ENCODE data around the gene ADAT2. TPM values are rescaled to one million over a fixed set of nuclear protein-coding genes. Genes with fewer than 3 reads are reported as not detected.
"Not testable (repeated sequence)": the region's sequence is repeated elsewhere in the genome, so short reads cannot be mapped to it uniquely, and the experiment has no call there.

Gene ADAT2
- total RNA-seq, 1 donor from 2014 or later: 4.7 TPM

DNA sequence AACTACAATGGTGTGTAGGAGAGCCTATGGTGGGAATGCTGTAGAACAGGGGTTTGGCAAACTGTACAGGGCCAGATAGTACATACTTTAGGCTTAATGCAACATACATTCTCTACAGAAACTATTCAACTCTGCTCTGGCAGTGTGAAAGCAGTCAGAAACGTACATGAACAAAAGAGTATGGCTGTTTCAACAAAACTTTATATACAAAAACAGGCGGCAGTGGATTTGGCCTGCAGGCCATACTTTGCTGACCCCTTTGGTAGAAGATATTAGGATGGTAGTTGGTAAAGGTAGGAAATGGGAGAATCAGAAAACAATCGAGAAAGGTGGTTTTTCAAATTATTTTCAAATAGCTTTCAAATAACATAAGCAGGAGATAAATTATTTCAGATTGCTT lies 36.3 kb upstream of the ADAT2 start:
- Histone ChIP-seq H3K4me3 (ENCODE audit: low read depth, low read length) (no peak overlapping the region), H3K36me3 (ENCODE audit: control insufficient read depth, insufficient read depth, low read length) (no peaks in the 10 kb centered on the region), H3K27me3 (ENCODE audit: control insufficient read depth, insufficient read depth, low read length) (no peaks in the 10 kb centered on the region)
- FAIRE-seq (no peak), DNase-seq (ENCODE audit: low read depth) (no peak)
- TF ChIP-seq, protein P1, sequence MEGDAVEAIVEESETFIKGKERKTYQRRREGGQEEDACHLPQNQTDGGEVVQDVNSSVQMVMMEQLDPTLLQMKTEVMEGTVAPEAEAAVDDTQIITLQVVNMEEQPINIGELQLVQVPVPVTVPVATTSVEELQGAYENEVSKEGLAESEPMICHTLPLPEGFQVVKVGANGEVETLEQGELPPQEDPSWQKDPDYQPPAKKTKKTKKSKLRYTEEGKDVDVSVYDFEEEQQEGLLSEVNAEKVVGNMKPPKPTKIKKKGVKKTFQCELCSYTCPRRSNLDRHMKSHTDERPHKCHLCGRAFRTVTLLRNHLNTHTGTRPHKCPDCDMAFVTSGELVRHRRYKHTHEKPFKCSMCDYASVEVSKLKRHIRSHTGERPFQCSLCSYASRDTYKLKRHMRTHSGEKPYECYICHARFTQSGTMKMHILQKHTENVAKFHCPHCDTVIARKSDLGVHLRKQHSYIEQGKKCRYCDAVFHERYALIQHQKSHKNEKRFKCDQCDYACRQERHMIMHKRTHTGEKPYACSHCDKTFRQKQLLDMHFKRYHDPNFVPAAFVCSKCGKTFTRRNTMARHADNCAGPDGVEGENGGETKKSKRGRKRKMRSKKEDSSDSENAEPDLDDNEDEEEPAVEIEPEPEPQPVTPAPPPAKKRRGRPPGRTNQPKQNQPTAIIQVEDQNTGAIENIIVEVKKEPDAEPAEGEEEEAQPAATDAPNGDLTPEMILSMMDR (IDR thresholded peaks at IDR 0.05; ENCODE audit: insufficient read depth, low read length, severe bottlenecking): no peak

DNA sequence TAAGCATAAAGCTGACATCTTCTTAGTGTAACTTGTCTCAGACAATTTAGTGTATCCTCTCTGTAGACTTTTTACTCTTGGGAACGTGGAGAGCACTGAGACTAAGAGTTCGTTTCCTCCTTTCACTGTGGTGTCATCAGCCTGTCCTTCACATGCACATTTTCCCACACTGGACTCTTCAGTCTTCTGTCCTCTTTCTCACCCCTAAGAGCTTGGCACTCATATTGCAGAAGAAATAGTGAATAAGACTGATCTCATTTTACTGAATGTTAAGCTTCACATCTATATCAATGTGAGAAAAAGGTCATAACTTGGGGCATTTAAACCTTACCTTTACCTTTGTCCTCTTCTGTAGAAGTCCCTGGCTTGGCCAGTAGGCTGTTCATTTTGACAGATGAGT lies 35.5 kb upstream of the ADAT2 start:
- Histone ChIP-seq H3K36me3 (ENCODE audit: control insufficient read depth, insufficient read depth, low read length) (no peaks in the 10 kb centered on the region), H3K27me3 (ENCODE audit: control insufficient read depth, insufficient read depth, low read length) (no peaks in the 10 kb centered on the region), H3K4me3 (ENCODE audit: low read depth, low read length) (no peak overlapping the region)
- FAIRE-seq (no peak), DNase-seq (ENCODE audit: low read depth) (no peak)
- TF ChIP-seq, protein P1 (IDR thresholded peaks at IDR 0.05; ENCODE audit: insufficient read depth, low read length, severe bottlenecking): no peak

DNA sequence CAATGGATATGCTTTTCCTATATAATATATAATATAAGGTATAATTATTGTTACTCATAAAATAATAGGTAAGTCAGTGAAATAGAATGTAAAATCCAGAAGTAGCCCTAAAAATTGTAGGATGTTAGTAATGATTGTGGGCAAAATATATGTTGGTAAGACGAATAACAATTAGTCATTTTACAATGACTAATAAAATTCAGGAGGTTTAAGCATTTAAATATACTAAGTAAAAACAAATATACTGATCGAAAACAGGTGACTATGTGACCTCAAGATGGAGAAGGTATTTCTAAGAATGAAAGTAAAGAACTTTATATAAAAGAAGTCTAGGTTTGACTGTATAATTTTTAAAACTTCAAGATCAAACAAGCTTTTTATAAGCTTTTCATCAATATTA lies 32.1 kb upstream of the ADAT2 start:
- no peak for FAIRE-seq
- H3K36me3 ChIP-seq (ENCODE audit: control insufficient read depth, insufficient read depth, low read length): no peaks in the 10 kb centered on the region

DNA sequence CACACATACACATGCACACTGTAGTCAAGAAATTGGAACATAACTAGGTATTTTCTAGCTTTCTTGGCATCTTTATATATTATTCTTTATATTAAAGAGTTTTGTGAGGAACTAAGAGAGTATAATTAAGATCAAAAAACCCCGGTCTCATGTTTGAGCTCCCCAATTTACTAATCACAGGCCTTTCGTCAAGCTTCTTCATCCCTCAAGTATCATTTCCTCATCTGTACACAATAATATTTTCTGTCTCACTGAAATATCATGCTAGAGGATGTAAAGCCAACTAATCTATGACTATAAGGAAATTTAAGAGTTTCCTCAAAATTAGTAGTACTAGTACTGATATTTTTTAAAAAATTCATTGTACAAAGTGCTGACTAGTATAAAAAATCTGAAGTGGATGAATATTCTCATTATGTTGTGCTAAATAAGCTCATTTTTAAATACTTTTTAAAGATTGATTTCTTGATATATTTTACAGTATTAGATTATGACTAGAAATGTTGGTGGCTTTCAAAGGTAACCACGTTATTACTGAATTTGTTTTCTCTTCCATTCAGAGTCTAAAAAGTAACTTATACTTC lies 28.1 kb upstream of the ADAT2 start:
- Histone ChIP-seq H3K36me3 (ENCODE audit: control insufficient read depth, insufficient read depth, low read length) (no peaks in the 10 kb centered on the region), H3K27me3 (ENCODE audit: control insufficient read depth, insufficient read depth, low read length) (no peaks in the 10 kb centered on the region), H3K4me3 (ENCODE audit: low read depth, low read length) (no peak overlapping the region)
- DNase-seq (ENCODE audit: low read depth) (no peak), FAIRE-seq (no peak)
- TF ChIP-seq, protein P1 (IDR thresholded peaks at IDR 0.05; ENCODE audit: insufficient read depth, low read length, severe bottlenecking): no peak

More for the DNA sequence above, 32.1 kb upstream of the ADAT2 start:
- TF ChIP-seq, protein P1 (IDR thresholded peaks at IDR 0.05; ENCODE audit: insufficient read depth, low read length, severe bottlenecking): no peak
- Histone ChIP-seq H3K27me3 (ENCODE audit: control insufficient read depth, insufficient read depth, low read length) (no peaks in the 10 kb centered on the region), H3K4me3 (ENCODE audit: low read depth, low read length) (no peak overlapping the region)
- no peak for DNase-seq (ENCODE audit: low read depth)

DNA sequence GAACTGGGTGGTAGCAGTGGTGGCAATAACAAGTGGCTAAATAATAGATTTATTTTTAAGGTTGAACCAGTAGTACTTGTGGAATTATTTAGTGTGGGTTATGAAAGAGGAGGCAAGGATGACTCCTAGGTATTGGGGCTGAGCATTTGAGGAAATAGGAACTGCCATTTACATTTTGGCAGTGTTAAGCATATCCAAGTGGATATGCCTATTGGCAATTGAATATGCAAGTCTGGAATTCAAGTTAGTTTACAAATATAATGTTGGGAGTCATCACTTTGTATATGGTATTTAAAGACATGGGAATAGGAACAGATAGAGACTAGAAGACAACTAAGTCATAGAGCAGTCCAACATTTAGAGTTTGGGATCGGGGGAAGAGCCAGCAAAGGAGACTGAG lies 26.1 kb upstream of the ADAT2 start:
- FAIRE-seq (no peak), DNase-seq (ENCODE audit: low read depth) (no peak)
- peaks cover 3% of the 10 kb centered on the region for H3K36me3 ChIP-seq (ENCODE audit: control insufficient read depth, insufficient read depth, low read length)
- no peak overlapping the region for H3K4me3 ChIP-seq (ENCODE audit: low read depth, low read length)
- TF ChIP-seq, protein P1 (IDR thresholded peaks at IDR 0.05; ENCODE audit: insufficient read depth, low read length, severe bottlenecking): no peak
- no peaks in the 10 kb centered on the region for H3K27me3 ChIP-seq (ENCODE audit: control insufficient read depth, insufficient read depth, low read length)

DNA sequence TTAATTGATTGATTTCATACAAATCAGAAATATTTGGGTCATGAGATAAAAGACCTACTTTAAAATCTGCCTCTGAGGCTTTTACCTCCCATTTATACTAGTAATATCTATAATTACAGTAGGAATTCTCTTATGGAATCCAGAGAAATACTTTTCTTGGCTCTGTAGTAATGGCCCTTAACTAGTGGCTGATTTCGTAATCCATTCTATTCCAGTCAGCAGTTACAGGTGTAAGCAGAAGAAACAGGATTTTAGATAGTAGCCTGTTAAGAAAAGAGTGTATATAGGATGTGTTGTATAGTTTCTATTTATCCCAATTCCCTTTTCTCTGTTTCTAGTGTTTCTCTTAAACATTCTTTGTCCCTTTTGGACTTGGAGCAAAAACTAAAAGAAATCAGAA lies 21.3 kb upstream of the ADAT2 start:
- TF ChIP-seq, protein P1 (IDR thresholded peaks at IDR 0.05; ENCODE audit: insufficient read depth, low read length, severe bottlenecking): no peak
- no peak for FAIRE-seq
- Histone ChIP-seq H3K4me3 (ENCODE audit: low read depth, low read length) (no peak overlapping the region), H3K27me3 (ENCODE audit: control insufficient read depth, insufficient read depth, low read length) (no peaks in the 10 kb centered on the region), H3K36me3 (ENCODE audit: control insufficient read depth, insufficient read depth, low read length) (peaks cover 4% of the 10 kb centered on the region)
- no peak for DNase-seq (ENCODE audit: low read depth)

DNA sequence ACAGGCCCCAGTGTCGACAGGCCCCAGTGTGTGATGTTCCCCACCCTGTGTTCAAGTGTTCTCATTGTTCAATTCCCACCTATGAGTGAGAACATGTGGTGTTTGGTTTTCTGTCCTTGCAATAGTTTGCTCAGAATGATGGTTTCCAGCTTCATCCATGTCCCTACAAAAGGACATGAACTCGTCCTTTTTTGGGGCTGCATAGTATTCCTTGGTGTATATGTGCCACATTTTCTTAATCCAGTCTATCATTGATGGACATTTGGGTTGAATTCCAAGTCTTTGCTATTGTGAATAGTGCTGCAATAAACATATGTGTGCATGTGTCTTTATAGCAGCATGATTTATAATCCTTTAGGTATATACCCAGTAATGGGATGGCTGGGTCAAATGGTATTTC lies 18.3 kb upstream of the ADAT2 start:
- not testable (repeated sequence) for DNase-seq (ENCODE audit: low read depth); H3K27me3 ChIP-seq (ENCODE audit: control insufficient read depth, insufficient read depth, low read length); FAIRE-seq; H3K4me3 ChIP-seq (ENCODE audit: low read depth, low read length); H3K36me3 ChIP-seq (ENCODE audit: control insufficient read depth, insufficient read depth, low read length)
